Ishikawa (cell line): Measurements from ENCODE around the gene PLXNA4.

Source experiments
- CEBPB ChIP-seq: IDR thresholded peaks from 2 replicates; pipeline ENCODE4 v1.6.1; 2012
- CREB1 ChIP-seq: IDR thresholded peaks from 2 replicates; pipeline ENCODE4 v1.6.1; 2012; ENCODE audit warnings: low read depth
- EP300 ChIP-seq: IDR thresholded peaks from 2 replicates; pipeline ENCODE4 v1.6.1; 2012; ENCODE audit warnings: borderline replicate concordance
- RAD21 ChIP-seq: IDR thresholded peaks from 2 replicates; pipeline ENCODE4 v1.6.1; 2012; ENCODE audit warnings: low read depth
- TAF1 ChIP-seq: IDR thresholded peaks from 2 replicates; pipeline ENCODE4 v1.6.1; 2012; ENCODE audit warnings: low read depth, mild to moderate bottlenecking
- TCF12 ChIP-seq: IDR thresholded peaks from 2 replicates; pipeline ENCODE4 v1.6.1; 2012; ENCODE audit warnings: low read depth
- TEAD4 ChIP-seq: IDR thresholded peaks from 2 replicates; pipeline ENCODE4 v1.6.1; 2012
- YY1 ChIP-seq: IDR thresholded peaks from 2 replicates; pipeline ENCODE4 v1.6.1; 2012; ENCODE audit warnings: low read depth
- ZBTB7A ChIP-seq: IDR thresholded peaks from 2 replicates; pipeline ENCODE4 v1.6.1; 2012; ENCODE audit warnings: low read depth
- TF ChIP-seq, protein P1 (sequence below): IDR thresholded peaks from 2 replicates; pipeline ENCODE4 v1.6.1; 2012; ENCODE audit warnings: low read depth, mild to moderate bottlenecking
- TF ChIP-seq, protein P2 (sequence below): IDR thresholded peaks from 2 replicates; pipeline ENCODE4 v1.6.1; 2012
- TF ChIP-seq, protein P3 (sequence below): IDR thresholded peaks from 2 replicates; pipeline ENCODE4 v1.6.1; 2012

DNA sequence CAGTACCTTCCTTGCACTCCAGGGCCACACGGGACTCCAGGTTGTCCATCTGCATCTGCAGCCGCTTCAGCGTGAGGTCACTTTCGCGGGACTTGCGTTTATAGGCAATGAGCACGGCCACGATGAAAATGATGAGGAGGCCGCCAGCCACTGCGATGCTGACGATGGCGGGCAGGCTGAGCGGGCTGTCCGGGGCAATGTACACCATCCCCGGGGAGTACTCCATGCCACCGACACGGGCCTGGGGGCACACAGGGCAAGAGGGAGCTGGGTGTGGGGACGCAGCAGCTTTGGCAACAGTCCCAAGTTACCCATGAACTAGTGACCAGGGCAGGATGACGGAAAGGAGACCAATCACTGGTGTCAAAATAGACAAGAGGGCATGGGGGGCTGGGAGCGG lies 396.6 kb downstream of the PLXNA4 start:
- TF ChIP-seq RAD21 = no peak
- TF ChIP-seq EP300 = no peak
- TF ChIP-seq, protein P1, sequence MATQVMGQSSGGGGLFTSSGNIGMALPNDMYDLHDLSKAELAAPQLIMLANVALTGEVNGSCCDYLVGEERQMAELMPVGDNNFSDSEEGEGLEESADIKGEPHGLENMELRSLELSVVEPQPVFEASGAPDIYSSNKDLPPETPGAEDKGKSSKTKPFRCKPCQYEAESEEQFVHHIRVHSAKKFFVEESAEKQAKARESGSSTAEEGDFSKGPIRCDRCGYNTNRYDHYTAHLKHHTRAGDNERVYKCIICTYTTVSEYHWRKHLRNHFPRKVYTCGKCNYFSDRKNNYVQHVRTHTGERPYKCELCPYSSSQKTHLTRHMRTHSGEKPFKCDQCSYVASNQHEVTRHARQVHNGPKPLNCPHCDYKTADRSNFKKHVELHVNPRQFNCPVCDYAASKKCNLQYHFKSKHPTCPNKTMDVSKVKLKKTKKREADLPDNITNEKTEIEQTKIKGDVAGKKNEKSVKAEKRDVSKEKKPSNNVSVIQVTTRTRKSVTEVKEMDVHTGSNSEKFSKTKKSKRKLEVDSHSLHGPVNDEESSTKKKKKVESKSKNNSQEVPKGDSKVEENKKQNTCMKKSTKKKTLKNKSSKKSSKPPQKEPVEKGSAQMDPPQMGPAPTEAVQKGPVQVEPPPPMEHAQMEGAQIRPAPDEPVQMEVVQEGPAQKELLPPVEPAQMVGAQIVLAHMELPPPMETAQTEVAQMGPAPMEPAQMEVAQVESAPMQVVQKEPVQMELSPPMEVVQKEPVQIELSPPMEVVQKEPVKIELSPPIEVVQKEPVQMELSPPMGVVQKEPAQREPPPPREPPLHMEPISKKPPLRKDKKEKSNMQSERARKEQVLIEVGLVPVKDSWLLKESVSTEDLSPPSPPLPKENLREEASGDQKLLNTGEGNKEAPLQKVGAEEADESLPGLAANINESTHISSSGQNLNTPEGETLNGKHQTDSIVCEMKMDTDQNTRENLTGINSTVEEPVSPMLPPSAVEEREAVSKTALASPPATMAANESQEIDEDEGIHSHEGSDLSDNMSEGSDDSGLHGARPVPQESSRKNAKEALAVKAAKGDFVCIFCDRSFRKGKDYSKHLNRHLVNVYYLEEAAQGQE = no peak
- TF ChIP-seq, protein P2, sequence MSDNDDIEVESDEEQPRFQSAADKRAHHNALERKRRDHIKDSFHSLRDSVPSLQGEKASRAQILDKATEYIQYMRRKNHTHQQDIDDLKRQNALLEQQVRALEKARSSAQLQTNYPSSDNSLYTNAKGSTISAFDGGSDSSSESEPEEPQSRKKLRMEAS = no peak
- TF ChIP-seq CREB1 = no peak
- no peak for TF ChIP-seq YY1
- no peak for TF ChIP-seq CEBPB
- TF ChIP-seq, protein P3, sequence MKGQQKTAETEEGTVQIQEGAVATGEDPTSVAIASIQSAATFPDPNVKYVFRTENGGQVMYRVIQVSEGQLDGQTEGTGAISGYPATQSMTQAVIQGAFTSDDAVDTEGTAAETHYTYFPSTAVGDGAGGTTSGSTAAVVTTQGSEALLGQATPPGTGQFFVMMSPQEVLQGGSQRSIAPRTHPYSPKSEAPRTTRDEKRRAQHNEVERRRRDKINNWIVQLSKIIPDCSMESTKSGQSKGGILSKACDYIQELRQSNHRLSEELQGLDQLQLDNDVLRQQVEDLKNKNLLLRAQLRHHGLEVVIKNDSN = no peak
- no peak for TF ChIP-seq TAF1
- no peak for TF ChIP-seq ZBTB7A
- no peak for TF ChIP-seq TEAD4
- TF ChIP-seq TCF12 = no peak
